GM18498 (cell line): ENCODE data around the gene CACNA2D2.
"Not testable (repeated sequence)": the region's sequence is repeated elsewhere in the genome, so short reads cannot be mapped to it uniquely, and the experiment has no call there.

ENCODE experiments used
- ATAC-seq: cut with Tn5 transposase; IDR thresholded peaks from one replicate; pipeline ENCODE4 v1.9.1; 2021; ENCODE audit warnings: mild to moderate bottlenecking, moderate library complexity; ENCODE audit not compliant: unreplicated experiment

Gene CACNA2D2

GRCh38 chr3:50530001-50530970 is 26.9 kb upstream of the CACNA2D2 start:
- ATAC-seq = no peak

- ATAC-seq = no peak
Observed at GRCh38 chr3:50525987-50526386, 22.6 kb upstream of the CACNA2D2 start.

- no peak for ATAC-seq
Observed at GRCh38 chr3:50525191-50525910, 21.9 kb upstream of the CACNA2D2 start.

DNA sequence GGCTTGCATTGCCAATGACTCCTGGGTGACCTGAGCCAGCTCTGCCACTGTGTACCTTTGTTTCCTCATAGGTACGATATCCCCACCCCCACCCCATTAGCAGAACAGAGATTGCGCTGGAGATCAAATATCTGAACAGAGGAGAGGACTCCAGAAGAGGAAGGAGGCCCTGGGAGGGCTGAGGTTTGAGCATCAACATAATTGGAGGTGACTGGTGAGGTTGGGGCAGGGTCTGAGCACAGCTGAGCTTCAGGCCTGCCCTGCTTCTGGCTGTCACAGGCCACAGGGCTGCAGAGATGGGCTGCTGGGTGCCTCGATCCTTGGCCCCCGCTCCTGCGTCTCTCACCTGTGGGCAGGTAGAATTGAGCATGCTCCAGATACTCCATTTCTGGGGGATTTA is 21.3 kb upstream of the CACNA2D2 start:
- no peak for ATAC-seq

GRCh38 chr3:50523279-50523811 is 19.9 kb upstream of the CACNA2D2 start:
- no peak for ATAC-seq

- no peak for ATAC-seq
Observed at GRCh38 chr3:50521572-50521971, 18.1 kb upstream of the CACNA2D2 start.

DNA sequence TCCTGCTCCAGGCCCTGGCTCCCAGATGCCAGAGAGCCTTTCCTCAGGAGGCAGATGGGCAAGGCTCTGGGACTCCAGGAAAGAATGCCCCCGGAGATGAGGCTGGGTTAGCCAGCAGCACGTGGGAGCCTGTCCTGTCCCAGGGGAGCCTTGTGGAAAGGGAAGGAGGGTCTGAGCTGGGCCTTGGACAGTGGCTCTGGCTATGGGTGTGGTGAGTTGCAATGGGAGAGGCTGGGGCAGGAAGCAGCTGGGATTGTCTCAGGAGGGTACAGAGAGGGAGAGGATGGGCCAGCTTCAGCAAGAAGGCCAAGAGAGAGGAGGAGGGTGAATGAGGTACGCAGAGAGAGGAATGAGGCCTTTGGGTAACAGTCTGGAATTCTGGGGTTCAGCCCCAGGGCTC is 17.4 kb upstream of the CACNA2D2 start:
- no peak for ATAC-seq

DNA sequence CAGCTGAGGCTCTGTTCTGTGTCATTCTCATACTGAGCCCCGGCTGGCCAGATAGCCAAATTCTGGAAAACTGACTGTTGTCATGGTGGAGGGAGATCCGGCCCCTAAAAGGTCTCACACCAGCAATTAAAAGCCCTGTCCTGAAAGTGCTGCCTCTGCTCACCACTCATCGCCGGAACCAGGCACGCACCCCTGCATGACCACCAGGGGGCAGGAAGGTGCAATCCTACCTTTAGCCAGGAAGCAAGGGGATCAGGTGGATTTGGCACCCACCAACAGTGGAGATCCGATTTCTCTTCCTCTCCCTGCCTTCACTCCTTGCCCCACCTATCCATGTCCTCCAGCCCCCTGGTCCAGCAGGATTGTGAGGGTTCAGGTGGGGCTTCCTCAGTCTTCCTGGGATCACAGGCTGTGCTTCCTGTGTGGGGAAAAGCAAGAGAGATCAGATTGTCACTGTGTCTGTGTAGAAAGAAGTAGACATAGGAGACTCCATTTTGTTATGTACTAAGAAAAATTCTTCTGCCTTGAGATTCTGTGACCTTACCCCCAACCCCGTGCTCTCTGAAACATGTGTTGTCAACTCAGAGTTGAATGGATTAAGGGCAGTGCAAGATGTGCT is 16.1 kb upstream of the CACNA2D2 start:
- ATAC-seq = no peak

GRCh38 chr3:50518436-50518835 is 15.0 kb upstream of the CACNA2D2 start:
- no peak for ATAC-seq

DNA sequence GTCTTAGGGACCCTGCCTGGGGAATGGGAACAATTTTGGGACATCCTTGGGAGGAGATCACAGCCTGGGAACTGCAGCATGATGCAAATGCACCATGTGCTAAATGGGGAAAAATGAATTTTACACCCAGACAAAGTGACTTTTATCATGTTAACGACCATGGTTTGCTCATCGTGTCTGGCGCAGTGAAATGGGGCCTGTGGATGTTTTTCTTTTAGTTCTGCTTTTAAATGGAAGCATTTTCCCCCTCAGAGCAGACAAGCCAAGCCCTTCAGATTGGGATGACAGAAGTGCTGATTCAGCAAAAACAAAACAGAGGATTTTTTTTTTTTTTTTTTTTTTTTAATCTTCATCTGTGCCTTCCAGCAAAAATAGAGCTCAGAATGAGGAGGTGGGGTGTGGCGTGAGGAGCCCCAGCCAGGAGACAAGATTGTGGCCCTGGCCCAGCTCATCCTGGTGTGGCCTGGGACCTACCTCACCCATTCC is 14.3 kb upstream of the CACNA2D2 start:
- ATAC-seq = no peak

- no peak for ATAC-seq
Observed at GRCh38 chr3:50516440-50516871, 13.0 kb upstream of the CACNA2D2 start.

DNA sequence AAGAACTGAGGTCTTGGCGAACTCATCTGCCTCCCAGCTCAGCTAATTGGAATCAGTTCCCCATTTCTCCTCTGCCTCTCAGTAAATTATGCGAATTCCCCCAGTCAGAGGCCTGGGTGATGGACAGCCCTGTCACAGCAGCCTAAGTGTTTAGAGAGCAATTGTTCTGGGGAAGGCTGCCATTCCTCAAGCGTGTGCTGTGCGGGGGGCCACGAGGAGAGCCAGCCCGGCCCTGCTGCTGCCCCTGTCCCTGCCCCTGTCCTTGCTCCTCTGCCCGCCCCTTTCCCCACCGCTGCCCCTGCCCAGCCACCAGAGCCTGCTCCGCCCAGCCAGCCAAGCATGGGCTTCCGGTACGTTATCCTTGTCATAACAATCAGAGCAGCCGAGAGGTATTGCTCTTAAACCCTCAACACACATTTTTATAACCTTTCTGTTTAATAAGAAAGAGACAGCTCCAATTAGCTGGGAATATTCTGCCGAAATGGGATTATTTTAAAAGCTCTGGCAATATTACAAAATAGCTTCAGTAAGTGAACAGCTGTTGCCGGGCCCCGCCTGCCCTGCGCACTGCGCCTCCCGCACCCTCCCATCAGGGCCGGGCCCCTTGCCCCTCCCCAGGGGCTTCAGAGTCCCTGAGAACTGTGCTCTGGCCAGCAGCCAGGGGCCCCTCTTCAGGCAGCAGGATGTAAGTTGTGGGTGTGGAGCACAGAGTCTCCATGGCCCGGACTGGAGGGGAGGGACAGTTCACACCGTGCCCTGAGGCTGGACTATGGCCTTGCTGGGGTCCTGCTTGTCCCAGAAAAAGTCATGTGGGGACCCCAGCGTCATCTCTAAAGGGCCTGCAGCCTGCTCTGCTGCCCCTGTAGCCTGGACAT is 12.4 kb upstream of the CACNA2D2 start:
- no peak for ATAC-seq

- not testable (repeated sequence) for ATAC-seq
Observed at GRCh38 chr3:50512908-50513307, 9.5 kb upstream of the CACNA2D2 start.

GRCh38 chr3:50512131-50512530 is 8.7 kb upstream of the CACNA2D2 start:
- no peak for ATAC-seq

- ATAC-seq = no peak
Observed at GRCh38 chr3:50510325-50510724, 6.9 kb upstream of the CACNA2D2 start.

- ATAC-seq = no peak
Observed at GRCh38 chr3:50509715-50510114, 6.3 kb upstream of the CACNA2D2 start.

DNA sequence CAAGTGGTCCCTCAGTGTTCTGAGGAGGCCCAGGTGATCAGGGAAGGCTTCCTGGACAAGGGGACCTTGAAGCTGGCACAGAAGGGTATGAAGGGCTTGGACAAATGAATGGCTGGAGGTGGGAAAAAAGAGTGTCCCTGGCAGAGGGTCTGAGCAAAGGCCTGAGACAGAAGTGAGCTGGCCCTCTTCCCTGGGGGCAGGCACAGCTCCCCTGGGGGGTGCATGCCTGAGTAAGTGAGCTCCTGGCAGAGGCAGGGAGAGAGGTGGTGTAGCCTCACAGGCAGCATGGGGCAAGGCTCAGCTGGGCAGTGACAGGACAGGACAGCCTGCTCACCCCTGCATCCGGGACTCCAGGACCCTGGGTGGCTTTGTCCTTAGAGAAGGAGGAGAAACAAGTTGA is 5.4 kb upstream of the CACNA2D2 start:
- no peak for ATAC-seq

DNA sequence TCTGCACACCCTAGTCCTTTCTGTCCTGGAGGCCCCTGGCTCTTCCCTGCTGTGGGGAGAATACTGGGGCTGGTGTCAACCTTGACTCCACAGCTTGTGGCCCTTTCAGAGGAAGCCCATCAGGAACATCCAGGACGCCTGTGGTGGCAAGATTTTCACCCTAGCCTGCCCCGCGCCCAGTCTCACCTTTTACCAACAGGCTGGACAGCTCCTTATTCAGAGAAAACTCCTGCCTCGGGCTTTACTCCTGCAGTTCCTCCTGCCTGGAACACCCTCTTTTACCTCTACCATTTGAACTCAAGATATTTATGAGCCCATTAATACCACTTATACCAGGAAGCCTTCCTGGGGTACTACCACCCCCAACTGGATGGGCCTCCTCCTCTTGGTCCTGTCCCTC is 2.7 kb upstream of the CACNA2D2 start:
- ATAC-seq = no peak

- ATAC-seq = no peak
Observed at GRCh38 chr3:50504681-50505080, 1.2 kb upstream of the CACNA2D2 start.
